ENCODE results near the gene BMP8A.

The BMP8A gene

GRCh38 chr1:39573736-39574624 is 82.5 kb downstream of the BMP8A start:
- no peak for DNase-seq

DNA sequence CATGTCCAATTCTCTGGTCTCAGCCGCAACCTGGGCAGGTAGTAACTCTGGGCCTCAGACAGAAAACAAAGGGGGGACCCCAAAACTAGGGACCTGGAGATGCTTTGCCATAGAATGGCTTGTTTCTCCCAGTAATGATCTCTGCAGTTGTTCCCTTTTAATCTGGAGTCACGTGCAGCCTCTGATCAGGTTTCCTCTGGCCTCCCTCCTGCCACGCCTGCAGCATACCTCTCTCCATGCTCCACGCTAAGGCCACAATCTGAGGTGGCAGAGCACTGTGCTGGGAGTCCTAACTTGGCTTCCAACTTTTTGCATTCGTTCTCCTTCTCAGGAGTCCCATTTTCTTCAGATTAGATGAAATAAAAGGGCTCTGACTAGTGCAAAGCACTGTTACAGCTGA is 83.2 kb downstream of the BMP8A start:
- peak; percentile 34 for DNase-seq

Data from activated CD4-positive, alpha-beta T cell treated with anti-CD3 and anti-CD28 coated beads, Interleukin-2, Interleukin-6, amounts not matched to agents 100 ng/mL and 50 ng/mL, durations not matched to agents 16 hours and 8 hours (primary cell).